HuH-7.5 (cell line): ENCODE data around the gene ADCY10.
"Not testable (repeated sequence)": the region's sequence is repeated elsewhere in the genome, so short reads cannot be mapped to it uniquely, and the experiment has no call there.

Experiments
- DNase-seq: peaks from one replicate; pipeline ENCODE4 v3.0.0; 2011; ENCODE audit warnings: low spot score

The ADCY10 gene

DNA sequence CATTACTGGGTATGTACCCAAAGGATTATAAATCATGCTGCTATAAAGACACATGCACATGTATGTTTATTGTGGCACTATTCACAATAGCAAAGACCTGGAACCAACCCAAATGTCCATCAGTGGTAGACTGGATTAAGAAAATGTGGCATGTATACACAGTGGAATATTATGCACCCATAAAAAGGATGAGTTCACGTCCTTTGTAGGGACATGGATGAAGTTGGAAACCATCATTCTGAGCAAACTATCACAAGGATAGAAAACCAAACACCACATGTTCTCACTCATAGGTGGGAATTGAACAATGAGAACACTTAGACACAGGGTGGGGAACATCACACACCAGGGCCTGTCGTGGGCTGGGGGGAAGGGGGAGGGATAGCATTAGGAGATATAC, 26.7 kb downstream of the ADCY10 start:
- DNase-seq = not testable (repeated sequence)

DNA sequence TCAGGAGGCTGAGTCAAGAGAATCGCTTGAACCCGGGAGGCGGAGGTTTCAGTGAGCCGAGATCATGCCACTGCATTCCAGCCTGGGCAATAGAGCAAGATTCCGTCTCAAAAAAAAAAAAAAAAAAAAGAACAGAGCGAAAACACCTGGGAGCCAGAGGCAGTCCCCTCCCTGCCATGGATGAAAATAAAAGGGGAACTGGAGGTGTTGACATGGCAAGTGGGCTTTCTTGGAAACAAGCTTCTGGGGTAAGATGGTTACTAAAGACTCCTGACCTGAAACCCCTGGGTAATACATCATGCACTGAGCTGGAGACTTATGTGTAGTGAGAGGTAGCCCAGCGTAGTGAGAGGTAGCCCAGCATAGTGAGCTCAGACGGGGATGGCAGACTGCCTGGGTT, 31.6 kb downstream of the ADCY10 start:
- DNase-seq = no peak

DNA sequence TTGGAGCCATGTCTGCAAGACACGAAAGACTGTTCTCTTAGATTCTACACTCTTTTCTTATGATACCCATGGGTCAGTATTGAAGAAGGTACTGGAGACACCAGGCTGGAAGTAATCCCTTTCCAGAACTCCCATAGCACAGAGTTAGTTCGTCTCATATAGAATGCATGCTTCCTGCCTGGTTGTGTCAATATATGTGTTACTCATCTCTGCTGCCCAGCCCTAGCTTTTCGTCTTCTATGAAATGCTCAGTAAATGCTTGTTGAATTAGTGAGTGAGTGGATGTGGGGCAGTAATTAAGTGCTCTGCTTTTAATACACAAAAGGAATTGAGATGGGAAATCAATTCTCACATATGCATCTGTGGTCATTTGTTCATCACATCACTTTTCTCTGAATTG, 32.1 kb downstream of the ADCY10 start:
- DNase-seq = no peak

DNA sequence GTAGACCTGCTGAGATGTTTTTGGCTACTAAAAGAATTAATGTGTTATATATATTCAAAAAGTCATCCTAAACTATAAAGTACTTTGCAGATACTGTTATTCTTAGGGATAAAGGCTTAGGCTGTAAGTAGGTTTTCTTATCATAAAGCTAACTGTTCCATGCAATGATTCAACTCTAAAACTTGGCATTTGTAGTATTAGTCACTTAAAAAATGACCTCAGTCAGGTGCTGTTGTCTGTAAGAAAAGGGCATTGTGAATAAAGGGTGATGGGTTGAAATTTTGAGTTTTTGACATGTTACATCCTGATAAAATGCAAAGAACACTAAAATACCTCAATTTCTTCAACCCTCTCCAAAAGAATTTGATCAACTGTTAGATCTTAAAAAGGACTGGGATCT, 32.9 kb downstream of the ADCY10 start:
- DNase-seq = no peak

DNA sequence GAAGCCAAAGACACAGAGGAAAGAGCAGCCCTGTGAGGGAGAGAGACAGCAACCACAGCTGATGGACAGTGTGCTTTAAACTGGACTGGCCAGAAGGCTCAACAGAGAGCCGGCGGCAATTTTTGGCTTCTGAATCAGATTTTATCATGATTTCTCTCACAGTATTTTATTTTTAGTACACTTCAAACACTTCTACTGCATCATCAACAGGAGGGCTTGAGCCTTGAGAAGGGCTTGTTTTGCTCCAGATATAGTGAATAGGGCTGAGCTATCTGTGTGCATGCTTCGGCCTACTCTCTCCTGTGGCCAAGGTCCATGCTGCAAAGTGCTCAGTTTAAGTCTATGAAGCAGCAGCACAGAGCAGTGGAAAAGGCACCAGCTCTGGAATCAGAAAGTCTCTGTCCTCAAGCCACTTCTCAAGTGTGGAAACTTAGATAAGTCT, 33.3 kb downstream of the ADCY10 start:
- DNase-seq = no peak

DNA sequence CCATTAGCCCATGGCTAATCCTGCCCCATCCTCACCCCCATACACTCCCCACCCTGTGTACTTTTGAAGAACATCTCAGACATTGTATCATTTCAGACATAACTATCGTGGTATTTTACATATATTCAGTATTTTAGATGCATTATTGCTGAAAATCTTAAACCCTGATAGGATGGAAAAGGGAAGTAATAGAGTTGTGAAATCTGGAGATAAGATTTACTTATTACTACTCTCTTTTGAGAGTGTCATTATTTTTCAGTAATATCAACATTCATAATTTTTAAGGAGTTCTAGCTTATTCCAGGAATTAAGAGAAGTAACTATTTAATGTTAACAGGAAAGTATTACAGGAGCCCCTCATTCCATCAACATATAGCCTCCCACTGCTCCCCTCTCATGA, 34.4 kb downstream of the ADCY10 start:
- no peak for DNase-seq

DNA sequence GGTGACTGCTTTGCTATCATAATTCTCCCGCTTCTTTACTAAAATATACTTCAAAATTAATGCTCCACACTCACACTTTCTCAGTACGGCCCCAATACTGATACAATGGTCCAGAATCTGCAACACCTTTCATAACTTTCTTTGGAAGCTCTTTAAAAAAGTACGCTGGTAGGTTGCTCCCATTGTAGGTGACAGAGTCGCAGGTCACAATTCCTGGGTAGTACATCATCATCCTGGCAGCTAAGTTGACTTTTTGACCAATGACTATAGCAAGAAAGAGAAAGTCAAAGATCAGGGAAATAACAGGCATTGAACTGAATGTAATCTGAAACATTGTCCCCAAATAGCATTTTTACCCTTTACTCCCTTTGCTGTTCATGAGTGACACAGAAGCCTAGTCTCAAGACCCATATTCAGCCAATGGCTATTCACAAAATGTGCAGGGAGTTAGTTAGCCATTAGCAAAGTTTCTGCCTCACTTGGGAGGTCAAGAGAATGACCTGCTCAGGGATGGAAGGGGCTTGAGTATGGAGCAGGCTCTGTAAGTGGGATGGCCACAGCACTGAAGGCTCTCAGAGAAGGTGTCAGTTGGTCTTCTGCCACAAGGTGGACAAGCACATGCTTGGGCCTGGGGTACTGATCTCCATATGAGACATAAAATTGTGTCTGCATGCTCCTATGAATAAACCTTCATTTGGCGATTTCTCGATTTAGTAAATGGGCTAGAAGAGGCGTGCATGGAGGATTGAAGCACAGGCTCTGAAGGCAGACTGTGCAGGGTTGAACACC, 35.4 kb downstream of the ADCY10 start:
- DNase-seq = no peak

DNA sequence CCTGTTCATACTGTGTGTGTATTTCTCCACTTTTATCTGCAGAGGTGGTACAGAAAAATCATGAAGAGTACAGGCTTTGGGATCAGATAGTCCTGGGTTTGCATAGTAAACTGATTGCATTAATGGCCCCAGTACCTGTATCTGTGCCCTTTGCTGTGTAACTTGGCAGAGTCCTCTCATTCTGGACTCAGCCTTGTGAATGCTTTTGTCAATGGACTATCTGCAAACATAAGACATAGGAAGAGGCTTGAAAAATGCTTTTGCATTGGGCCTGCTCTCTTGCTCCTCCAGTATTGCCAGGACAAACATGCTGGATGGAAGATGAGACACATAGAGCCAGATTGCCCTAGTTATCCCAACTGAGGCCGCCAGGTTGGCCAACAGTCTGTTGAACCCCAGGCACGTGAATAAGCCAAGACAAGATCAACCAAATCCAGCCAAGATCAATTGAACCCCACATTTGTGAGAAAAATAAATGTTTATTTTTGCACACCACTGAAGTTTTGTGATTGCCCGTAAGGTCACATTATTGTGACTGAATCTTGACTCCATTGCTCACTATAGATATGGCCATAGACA, 37.2 kb downstream of the ADCY10 start:
- no peak for DNase-seq

DNA sequence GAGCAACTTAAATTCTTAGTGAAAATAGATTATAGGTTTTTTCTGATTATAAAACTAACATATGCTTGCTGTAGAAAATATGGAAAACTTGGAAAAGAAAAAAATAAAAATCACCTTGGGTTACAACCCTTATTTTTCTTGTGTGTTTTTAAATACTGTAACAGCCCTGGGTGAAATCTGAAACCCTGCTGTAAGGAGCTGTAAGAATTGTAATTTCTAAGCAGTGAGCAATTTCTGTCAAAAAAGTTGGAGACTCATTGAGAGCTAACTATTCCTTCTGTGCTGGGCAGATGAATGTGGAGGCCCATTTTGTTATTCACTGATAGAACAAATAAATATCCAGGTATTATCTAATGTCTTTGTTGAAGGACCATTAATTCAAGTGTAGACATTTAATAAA, 42.6 kb downstream of the ADCY10 start:
- no peak for DNase-seq

DNA sequence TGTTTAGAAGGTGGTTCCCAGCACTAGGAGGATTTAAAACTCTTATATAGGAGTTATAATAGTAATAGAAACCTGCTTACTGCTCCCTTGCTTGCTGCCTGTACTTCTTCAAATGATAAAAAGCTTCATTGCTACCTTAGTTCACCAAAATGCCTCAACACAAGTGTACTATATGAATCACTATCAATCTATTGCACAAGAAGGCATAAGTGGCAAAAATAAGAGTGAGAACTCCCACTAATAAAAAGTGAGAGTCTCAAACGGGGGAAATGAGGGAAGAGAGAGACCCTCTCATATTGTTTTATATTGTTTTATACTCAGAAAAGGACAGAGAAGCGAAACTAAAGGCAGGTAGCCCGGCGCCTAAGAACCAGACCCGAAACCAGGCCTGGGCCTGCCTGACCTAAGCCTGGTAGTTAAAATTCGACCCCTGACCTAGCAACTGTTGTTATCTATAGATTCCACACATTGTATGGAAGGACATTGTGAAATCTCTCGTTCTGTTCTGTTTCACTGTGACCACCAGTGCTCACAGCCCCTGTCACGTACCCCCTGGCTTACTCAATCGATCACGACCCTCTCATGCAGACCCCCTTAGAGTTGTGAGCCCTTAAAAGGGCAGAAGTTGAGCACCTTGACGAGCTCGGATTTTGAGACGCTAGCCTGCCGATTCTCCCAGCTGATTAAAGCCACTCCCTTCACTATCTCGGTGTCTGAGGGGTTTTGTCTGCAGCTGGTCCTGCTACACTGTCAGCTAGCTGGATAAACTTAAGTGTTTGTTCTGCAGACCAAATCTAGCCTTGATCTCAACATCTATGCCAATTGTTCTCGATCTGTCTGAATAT, 44.6 kb downstream of the ADCY10 start:
- DNase-seq = not testable (repeated sequence)

DNA sequence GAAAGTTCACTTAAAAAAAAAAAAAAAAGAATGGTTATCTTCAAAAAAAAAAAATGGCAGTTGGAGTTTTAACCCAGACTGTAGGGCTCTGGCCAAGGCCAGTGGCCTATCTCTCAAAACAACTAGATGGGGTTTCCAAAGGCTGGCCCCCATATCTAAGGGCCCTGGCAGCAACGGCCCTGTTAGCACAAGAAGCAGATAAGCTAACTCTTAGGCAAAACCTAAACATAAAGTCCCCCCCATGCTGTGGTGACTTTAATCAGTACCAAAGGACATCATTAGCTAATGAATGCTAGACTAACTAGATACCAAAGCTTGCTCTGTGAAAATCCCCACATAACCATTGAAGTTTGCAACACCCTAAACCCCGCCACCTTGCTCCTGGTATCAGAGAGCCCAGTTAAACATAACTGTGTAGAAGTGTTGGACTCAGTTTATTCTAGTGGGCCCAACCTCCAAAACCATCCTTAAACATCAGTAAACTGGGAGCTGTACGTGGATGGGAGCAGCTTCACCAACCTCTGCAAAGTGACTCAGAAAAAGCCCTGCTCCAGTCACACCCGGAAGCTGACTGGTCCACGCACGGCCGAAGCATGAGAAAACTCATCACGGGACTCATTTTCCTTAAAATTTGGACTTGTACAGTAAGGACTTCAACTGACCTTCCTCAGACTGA, 47.1 kb downstream of the ADCY10 start:
- not testable (repeated sequence) for DNase-seq

DNA sequence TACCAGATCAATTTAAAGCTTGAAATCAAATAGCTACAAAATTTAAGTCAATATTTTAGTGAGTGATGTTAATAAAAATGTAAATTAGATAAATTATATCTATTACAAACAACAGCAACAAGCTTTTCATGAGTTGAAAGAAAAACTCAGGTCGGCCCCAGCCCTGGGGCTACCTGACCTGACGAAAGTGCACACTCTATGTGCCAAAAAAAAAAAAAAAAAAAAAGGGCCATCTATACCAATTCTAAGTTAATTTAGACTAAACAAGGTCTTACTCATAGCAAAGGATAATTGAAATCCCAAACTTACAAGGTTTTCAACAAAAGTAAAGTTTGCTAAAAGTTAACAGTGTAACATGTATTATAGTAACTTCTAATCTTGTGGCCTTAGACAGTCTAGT, 47.6 kb downstream of the ADCY10 start:
- DNase-seq = not testable (repeated sequence)

DNA sequence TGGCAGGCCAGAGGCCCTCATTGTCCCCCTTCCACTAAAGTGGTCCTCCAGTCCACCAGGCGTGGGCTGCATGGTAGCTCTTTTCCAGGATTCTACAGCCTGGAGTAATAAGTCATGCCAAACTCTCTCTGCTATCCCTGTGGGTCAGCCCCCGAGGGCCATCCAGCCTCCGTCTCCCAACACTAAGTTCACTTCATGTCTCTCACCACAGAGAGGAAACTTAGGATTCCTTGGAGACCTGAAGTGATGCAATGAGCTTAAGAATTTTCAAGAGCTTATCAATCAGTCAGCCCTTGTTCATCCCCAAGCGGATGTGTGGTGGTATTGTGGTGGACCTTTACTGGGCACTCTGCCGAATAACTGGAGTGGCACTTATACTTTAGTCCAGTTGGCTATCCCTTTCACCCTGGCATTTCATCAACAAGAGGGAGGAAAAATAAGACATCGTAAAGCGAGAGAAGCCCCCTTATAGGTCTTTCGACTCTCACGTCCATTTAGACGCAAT, 48.1 kb downstream of the ADCY10 start:
- DNase-seq = not testable (repeated sequence)

DNA sequence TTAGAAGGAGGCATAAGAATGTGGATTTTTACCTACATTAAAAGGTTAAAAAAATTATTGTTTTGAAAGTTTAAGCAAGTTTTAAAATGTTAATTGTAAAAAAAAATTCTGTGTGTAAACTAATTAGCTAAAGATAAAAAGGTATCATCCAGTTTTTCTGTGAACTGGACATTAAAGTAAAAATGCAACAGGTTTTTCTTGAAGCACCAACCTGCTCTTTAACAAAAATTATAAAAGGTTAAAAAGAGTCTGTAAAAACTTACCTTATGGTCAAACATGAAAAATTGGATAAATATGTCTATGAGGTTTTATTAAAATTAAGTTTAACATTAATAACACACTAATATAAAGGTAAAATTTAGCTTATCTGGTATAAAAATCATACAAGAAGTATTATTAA, 48.7 kb downstream of the ADCY10 start:
- not testable (repeated sequence) for DNase-seq

DNA sequence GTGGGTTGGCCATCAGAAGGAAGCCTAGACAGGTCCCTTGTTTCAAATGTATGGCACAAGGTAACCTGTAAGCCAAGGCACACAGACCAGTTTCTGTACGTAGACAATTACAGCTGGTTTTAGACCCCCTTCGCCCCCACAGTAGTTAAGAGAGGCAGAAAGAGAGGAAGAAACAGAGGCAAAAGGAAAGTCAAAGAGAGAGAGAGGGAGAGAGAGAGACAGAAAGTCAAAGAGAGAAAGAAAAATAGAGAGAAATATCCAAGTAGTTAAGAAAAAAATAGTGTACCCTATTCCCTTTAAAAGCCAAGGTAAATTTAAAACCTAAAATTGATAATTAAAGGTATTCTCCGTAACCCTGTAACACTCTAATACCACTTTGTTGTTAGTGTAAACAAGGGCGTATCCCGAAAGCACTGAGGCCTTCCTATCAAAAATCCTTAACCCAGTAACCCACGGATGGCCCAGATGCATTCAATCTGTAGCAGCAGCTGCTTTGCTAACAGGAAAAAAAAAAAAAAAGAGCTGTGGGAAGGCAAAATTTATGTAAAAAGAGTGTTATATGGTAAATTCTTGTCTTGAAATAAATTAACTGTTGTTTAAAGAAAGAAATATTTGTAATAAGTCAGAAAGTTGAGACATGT, 49.4 kb downstream of the ADCY10 start:
- DNase-seq = no peak

DNA sequence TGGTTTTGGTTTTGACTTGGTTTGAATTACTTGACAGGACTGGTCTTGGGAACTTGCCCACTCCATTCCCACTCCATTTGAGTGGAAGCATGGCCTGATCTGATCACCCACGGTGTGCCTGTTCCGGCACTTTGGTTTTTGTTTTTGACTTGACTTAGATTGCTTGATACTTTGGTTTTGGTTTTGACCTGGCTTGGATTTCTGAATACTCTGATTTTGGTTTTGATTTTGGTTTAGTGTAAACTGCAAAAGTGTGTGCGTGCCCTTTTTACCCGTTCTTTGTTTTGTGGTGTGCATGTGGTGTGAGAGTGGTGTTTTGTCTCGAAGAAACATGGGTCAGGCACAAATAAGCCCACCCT, 50.0 kb downstream of the ADCY10 start:
- no peak for DNase-seq

DNA sequence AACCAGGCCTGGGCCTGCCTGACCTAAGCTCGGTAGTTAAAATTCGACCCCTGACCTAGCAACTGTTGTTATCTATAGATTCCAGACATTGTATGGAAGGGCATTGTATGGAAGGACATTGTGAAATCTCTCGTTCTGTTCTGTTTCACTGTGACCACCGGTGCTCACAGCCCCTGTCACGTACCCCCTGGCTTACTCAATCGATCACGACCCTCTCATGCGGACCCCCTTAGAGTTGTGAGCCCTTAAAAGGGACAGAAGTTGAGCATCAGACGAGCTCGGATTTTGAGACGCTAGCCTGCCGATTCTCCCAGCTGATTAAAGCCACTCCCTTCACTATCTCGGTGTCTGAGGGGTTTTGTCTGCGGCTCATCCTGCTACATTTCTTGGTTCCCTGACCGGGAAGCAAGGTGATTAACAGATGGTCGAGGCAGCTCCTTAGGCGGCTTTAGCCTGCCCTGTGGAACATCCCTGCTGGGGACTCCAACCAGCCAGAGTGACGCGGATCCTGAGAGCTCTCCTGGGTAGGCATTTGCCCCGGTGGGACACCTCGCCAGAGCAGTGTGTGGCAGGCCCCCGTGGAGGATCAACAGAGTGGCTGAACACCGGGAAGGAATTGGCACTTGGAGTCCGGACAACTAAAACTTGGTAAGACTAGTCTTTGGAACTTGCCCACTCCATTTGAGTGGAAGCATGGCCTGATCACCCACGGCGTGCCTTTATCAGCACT, 50.6 kb downstream of the ADCY10 start:
- DNase-seq = not testable (repeated sequence)

DNA sequence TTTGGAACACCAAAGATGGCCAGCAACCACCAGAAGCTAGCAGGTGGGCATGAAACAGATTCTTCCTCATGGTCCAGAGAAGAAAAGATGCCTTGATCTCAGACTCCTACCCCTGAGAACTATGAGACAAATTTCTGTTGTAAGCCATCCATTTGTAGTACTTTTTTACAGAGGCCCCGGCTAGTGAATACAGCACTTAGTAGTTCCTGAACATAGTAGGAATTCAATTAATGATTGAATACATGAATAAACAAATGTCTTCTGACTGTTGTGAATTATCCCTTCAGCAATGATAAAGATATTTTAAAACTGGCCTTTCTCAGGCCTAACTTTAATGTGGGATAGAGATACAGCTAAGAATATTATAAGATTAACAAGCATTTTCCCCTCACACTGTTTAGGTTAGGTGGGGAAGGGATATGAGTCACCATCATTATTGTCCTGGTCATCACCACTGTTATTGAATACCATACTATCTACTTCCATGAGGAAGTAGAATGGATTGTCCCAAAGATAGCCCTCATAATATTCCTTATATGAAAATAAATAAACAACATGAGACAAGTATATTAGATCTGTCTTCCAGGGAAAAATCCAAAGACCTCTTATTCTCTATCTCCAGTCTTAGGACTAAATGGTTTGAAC, 51.4 kb downstream of the ADCY10 start:
- DNase-seq = no peak

DNA sequence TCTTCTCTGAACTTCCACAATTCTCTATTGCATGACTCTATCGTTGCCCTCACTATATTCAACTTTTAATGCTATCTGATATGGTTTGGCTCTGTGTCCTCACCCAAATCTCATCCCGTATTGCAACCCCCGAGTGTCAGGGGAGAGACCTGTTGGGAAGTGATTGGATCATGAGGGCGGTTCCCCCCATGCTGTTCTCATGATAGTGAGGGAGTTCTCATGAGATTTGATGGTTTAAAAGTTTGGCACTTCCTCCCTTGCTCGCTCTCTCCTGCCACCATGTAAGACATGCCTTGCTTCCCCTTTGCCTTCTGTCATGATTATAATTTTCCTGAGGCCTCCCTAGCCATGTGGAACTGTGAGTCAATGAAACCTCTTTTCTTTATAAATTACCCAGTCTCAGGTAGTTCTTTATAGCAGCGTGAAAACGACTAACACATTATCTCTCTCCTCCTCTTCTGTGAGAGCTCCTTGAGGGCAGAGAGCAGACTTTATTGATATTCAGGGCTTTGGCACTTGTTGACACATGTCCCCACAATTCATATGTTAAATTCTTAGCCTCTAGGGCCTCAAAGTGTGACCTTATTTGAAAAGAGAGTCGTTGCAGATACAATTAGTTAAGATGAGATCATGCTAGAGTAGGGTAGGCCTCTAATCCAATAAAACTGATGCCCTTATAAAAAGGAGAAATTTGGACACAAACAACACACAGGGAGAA, 52.1 kb downstream of the ADCY10 start:
- DNase-seq = no peak
